ENCODE results near the gene NBPF3.

DNA sequence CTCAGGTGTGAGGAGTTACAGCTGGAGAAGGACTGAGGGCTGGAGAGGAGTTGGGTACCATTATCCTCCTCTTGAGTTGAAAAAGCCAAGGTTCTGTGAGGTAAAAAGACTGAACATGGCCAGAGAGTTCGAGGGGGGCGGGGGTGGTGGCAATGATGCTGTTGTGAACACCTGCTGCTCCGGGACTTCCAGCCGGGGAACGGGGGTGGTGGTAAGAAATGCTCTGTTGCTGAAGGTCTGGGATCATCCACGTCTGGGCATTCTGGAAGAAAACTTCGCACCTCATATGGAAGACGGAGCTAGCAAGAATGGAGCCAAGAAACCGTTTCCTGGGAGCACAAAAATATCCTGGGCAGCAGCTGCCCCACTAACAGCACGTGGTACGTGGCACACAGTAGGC, 49.2 kb downstream of the NBPF3 start:
- TF ChIP-seq, protein P1, sequence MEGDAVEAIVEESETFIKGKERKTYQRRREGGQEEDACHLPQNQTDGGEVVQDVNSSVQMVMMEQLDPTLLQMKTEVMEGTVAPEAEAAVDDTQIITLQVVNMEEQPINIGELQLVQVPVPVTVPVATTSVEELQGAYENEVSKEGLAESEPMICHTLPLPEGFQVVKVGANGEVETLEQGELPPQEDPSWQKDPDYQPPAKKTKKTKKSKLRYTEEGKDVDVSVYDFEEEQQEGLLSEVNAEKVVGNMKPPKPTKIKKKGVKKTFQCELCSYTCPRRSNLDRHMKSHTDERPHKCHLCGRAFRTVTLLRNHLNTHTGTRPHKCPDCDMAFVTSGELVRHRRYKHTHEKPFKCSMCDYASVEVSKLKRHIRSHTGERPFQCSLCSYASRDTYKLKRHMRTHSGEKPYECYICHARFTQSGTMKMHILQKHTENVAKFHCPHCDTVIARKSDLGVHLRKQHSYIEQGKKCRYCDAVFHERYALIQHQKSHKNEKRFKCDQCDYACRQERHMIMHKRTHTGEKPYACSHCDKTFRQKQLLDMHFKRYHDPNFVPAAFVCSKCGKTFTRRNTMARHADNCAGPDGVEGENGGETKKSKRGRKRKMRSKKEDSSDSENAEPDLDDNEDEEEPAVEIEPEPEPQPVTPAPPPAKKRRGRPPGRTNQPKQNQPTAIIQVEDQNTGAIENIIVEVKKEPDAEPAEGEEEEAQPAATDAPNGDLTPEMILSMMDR (IDR thresholded peaks at IDR 0.05; ENCODE audit: low read depth, low read length, poor library complexity, severe bottlenecking), result no peak
- TF ChIP-seq EZH2phosphoT487 (IDR thresholded peaks at IDR 0.05; ENCODE audit: borderline replicate concordance, low read length), result no peak

Measured in DOHH2 (cell line).